Osteocyte (in vitro differentiated cells): ENCODE measurements around the gene KDM4B. TPM values are rescaled to one million over a fixed set of nuclear protein-coding genes. Genes with fewer than 3 reads are reported as not detected.

Experiments
- DNase-seq: peaks from one replicate; pipeline ENCODE4 v3.0.0; 2021; ENCODE audit warnings: mixed read lengths; ENCODE audit not compliant: unreplicated experiment; ENCODE audit errors: extremely low spot score
- H3K27ac Mint-ChIP-seq: one replicate; pipeline ENCODE4 v1.8.0; 2021; ENCODE audit warnings: mild to moderate bottlenecking, mixed read lengths; ENCODE audit not compliant: unreplicated experiment
- H3K27me3 Mint-ChIP-seq: one replicate; pipeline ENCODE4 v1.8.0; 2021; ENCODE audit warnings: mixed read lengths; ENCODE audit not compliant: unreplicated experiment
- H3K36me3 Mint-ChIP-seq: one replicate; pipeline ENCODE4 v1.8.0; 2021; ENCODE audit warnings: mixed read lengths; ENCODE audit not compliant: unreplicated experiment
- H3K4me1 Mint-ChIP-seq: one replicate; pipeline ENCODE4 v1.8.0; 2021; ENCODE audit warnings: mixed read lengths; ENCODE audit not compliant: unreplicated experiment
- H3K4me3 Mint-ChIP-seq: one replicate; pipeline ENCODE4 v1.8.0; 2021; ENCODE audit warnings: mild to moderate bottlenecking, moderate library complexity, mixed read lengths; ENCODE audit not compliant: unreplicated experiment
- H3K9me3 Mint-ChIP-seq: one replicate; pipeline ENCODE4 v1.8.0; 2021; ENCODE audit warnings: mixed read lengths; ENCODE audit not compliant: unreplicated experiment
- total RNA-seq: library from RNA; stranded (reverse); gene quantifications from 2 replicates; pipeline ENCODE4 v1.2.1, GENCODE V29; 2021
- TF ChIP-seq, protein P1 (sequence below): fragments of 200-600 bp; sonication (generic); IDR thresholded peaks from 2 replicates; pipeline ENCODE4 v1.5.0; 2021; ENCODE audit warnings: antibody characterized with exemption, mild to moderate bottlenecking, moderate library complexity

KDM4B gene
- total RNA-seq, 1 donor from 2014 or later = 49.0 TPM

DNA sequence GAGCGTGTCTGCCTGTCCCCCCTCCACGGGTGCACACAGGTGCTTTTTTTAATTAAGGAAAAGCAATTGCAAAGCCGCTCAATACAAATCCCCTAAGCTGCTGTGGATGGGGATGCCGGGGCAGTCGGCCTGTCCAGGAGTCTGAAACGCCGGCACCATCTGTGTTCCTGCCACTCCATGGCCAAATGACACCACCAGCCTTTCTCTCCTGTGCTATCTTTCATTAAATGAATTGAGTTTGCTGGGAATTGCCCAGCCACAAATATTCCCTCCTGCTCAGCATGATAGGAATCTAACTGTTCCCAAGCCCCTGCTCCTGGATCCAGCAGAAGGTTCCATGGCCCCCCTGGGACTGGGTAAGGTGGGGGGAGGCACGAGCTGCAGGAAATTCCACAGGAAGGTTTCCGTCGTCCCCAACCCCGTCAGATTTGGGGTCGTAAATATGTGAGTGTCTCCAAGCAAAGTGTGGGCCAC lies 139.2 kb downstream of the KDM4B start:
- H3K4me1 Mint-ChIP-seq = peaks cover 27% of the 10 kb centered on the region
- no peak overlapping the region for H3K27ac Mint-ChIP-seq
- no peak for DNase-seq
- H3K27me3 Mint-ChIP-seq = no peaks in the 10 kb centered on the region
- no peak overlapping the region for H3K4me3 Mint-ChIP-seq
- peaks cover 18% of the 10 kb centered on the region for H3K36me3 Mint-ChIP-seq
- TF ChIP-seq, protein P1, sequence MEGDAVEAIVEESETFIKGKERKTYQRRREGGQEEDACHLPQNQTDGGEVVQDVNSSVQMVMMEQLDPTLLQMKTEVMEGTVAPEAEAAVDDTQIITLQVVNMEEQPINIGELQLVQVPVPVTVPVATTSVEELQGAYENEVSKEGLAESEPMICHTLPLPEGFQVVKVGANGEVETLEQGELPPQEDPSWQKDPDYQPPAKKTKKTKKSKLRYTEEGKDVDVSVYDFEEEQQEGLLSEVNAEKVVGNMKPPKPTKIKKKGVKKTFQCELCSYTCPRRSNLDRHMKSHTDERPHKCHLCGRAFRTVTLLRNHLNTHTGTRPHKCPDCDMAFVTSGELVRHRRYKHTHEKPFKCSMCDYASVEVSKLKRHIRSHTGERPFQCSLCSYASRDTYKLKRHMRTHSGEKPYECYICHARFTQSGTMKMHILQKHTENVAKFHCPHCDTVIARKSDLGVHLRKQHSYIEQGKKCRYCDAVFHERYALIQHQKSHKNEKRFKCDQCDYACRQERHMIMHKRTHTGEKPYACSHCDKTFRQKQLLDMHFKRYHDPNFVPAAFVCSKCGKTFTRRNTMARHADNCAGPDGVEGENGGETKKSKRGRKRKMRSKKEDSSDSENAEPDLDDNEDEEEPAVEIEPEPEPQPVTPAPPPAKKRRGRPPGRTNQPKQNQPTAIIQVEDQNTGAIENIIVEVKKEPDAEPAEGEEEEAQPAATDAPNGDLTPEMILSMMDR = no peak
- no peaks in the 10 kb centered on the region for H3K9me3 Mint-ChIP-seq

DNA sequence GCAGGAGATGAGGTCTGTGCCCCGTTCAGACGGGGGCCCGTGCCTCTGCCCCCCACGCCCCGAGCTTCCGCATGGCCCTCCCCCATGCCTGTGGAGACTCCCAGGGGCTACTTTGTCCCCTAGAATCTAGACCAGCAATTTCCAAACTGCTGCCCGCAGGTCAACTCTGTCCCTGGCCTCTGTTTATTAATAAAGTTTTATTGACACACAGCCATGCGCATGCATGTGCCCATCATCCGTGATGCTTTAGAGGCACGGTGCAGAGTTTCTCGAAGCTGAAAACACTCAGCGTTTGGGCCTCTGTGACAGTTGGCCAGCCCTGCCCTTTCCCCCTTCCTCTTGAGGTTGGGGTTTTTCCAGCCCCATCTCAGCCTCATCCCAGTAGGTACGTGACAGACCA lies 140.0 kb downstream of the KDM4B start:
- H3K27me3 Mint-ChIP-seq = no peaks in the 10 kb centered on the region
- TF ChIP-seq, protein P1 = no peak
- peaks cover 18% of the 10 kb centered on the region for H3K36me3 Mint-ChIP-seq
- no peak overlapping the region for H3K4me3 Mint-ChIP-seq
- no peaks in the 10 kb centered on the region for H3K9me3 Mint-ChIP-seq
- H3K4me1 Mint-ChIP-seq = peaks cover 31% of the 10 kb centered on the region
- no peak for DNase-seq
- no peak overlapping the region for H3K27ac Mint-ChIP-seq

DNA sequence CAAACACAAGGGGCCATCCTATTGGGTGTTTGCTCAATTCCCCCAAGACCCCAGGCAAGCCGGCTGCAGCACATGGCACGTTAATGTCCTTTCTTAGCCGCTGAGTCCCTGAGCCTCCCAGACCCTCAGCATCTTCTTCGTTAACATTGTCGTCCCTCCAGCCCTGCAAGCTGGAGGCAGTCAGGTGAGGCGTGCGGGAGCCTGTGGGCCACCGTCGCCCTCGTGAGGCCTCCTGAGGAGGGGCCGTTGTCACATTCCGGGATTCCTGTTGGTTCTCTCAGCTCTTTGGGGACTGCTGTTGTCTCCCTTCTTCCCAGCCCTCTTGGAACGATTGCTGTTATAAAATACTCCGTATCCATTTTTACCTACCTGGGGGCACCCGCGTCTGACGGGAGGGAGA lies 140.6 kb downstream of the KDM4B start:
- TF ChIP-seq, protein P1 = no peak
- Mint-ChIP-seq H3K27ac (no peak overlapping the region), H3K4me1 (peaks cover 31% of the 10 kb centered on the region), H3K4me3 (no peak overlapping the region), H3K36me3 (peaks cover 18% of the 10 kb centered on the region), H3K27me3 (no peaks in the 10 kb centered on the region), H3K9me3 (no peaks in the 10 kb centered on the region)
- no peak for DNase-seq

DNA sequence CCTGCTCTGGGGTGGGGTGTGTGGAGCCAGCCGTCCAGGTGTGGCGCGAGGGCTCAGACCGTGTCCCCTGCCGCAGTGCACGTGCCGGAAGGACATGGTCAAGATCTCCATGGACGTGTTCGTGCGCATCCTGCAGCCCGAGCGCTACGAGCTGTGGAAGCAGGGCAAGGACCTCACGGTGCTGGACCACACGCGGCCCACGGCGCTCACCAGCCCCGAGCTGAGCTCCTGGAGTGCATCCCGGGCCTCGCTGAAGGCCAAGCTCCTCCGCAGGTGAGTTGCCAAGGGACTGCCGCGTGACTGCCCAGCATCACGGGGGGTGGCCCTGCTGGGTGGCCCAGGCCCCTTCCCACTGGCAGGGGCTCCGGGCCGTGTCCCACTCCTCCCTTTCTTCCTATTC lies 141.6 kb downstream of the KDM4B start:
- no peak for DNase-seq
- Mint-ChIP-seq H3K27me3 (no peaks in the 10 kb centered on the region), H3K9me3 (peaks cover 1% of the 10 kb centered on the region), H3K27ac (no peak overlapping the region), H3K36me3 (peaks cover 22% of the 10 kb centered on the region), H3K4me3 (no peak overlapping the region), H3K4me1 (peaks cover 31% of the 10 kb centered on the region)
- TF ChIP-seq, protein P1 = no peak

DNA sequence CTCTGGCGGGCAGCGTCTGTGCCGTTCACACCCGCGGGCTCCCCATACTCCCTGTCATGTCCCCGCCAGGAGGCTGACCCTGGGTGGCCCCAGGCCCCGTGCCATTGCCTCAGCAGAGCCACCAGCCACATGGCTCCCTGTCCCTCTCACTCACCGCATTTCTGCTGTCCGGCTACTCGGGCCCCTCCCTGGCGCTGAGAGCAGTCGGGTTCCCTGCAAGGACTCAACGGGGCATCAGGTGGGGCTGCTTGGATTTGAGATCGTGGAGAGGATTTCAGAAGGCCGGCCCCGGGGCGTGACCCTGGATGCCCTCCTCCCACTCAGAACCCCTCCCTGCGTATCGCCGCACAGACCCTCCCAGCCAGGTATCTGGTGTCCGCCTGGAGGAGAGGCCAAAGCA lies 142.1 kb downstream of the KDM4B start:
- TF ChIP-seq, protein P1 = no peak
- Mint-ChIP-seq H3K4me1 (peaks cover 31% of the 10 kb centered on the region), H3K27ac (no peak overlapping the region), H3K9me3 (peaks cover 5% of the 10 kb centered on the region), H3K27me3 (no peaks in the 10 kb centered on the region), H3K4me3 (no peak overlapping the region), H3K36me3 (peaks cover 25% of the 10 kb centered on the region)
- no peak for DNase-seq
